Common myeloid progenitor, CD34-positive (primary cell): ENCODE results near the gene ORC5.
"Not testable (repeated sequence)": the region's sequence is repeated elsewhere in the genome, so short reads cannot be mapped to it uniquely, and the experiment has no call there.

ENCODE experiments used
- CTCF ChIA-PET: fragments of 350-600 bp; sonication (Branson Sonifier 250); formaldehyde crosslinking; loops from one replicate; lab custom pipeline; 2021; ENCODE audit warnings: antibody characterized with exemption; lab: Charles Lee
- POLR2A ChIA-PET: fragments of 350-600 bp; sonication (Branson Sonifier 250); formaldehyde crosslinking; loops from one replicate; lab custom pipeline; 2021; ENCODE audit warnings: antibody characterized with exemption; lab: Charles Lee
- DNase-seq, 3 donors: peaks; one replicate each; pipeline versions ENCODE4 v3.0.0 to v3.0.0-alpha.2; 2013
- H3K27ac ChIP-seq, 2 experiments: 1 replicate in 1 of 2; 2 replicates in 1 of 2; pipeline ENCODE4 v1.7.0; 2013; ENCODE audit warnings: inconsistent platforms in 2 of 2, low read length in 2 of 2, mild to moderate bottlenecking in 2 of 2, low read depth in 1 of 2, moderate library complexity in 1 of 2; ENCODE audit not compliant: severe bottlenecking in 2 of 2, insufficient read depth in 1 of 2, poor library complexity in 1 of 2
- H3K27me3 ChIP-seq, 5 experiments: replicated peaks in 2 of 5; 1 replicate in 3 of 5; 2 replicates in 2 of 5; pipeline versions ENCODE4 v1.6.1 to v1.7.0; 2013; ENCODE audit warnings: low read length in 4 of 5, mild to moderate bottlenecking in 2 of 5, moderate library complexity in 2 of 5, inconsistent platforms in 1 of 5; ENCODE audit not compliant: insufficient read depth in 5 of 5, control insufficient read depth in 4 of 5
- H3K36me3 ChIP-seq, 4 experiments: 1 replicate in 2 of 4; 2 replicates in 2 of 4; pipeline versions ENCODE4 v1.6.1 to v1.7.0; 2013; ENCODE audit warnings: low read length in 3 of 4, control low read depth in 1 of 4, mild to moderate bottlenecking in 1 of 4; ENCODE audit not compliant: control insufficient read depth in 4 of 4, insufficient read depth in 4 of 4
- H3K4me1 ChIP-seq, 4 experiments: 1 replicate in 3 of 4; 2 replicates in 1 of 4; pipeline versions ENCODE4 v1.6.1 to v1.7.1; 2013; ENCODE audit warnings: low read length in 3 of 4, mild to moderate bottlenecking in 3 of 4, control low read depth in 1 of 4, inconsistent platforms in 1 of 4, moderate library complexity in 1 of 4; ENCODE audit not compliant: control insufficient read depth in 4 of 4, insufficient read depth in 4 of 4; ENCODE audit errors: control extremely low read depth in 1 of 4
- H3K4me3 ChIP-seq, 7 experiments: 1 replicate in 4 of 7; 2 replicates in 3 of 7; pipeline versions ENCODE4 v1.5.1 to v1.7.0; 2013; ENCODE audit warnings: mild to moderate bottlenecking in 7 of 7, low read length in 6 of 7, moderate library complexity in 6 of 7, inconsistent platforms in 2 of 7, low read depth in 2 of 7, control low read depth in 1 of 7; ENCODE audit not compliant: insufficient read depth in 4 of 7, control insufficient read depth in 1 of 7; ENCODE audit errors: extremely low read depth in 1 of 7
- H3K9me3 ChIP-seq, 5 experiments: 1 replicate in 4 of 5; 2 replicates in 1 of 5; pipeline versions ENCODE4 v1.6.1 to v1.7.1; 2013; ENCODE audit warnings: low read length in 4 of 5, mild to moderate bottlenecking in 2 of 5, inconsistent platforms in 1 of 5, low read depth in 1 of 5, moderate library complexity in 1 of 5; ENCODE audit not compliant: control insufficient read depth in 4 of 5, insufficient read depth in 2 of 5; ENCODE audit errors: control extremely low read depth in 1 of 5
- WGBS: methylation state at CpG from one replicate; pipeline ENCODE4 v1.1.5; 2013; ENCODE audit not compliant: insufficient coverage; 5-methylcytosine and 5-hydroxymethylcytosine counted together

Gene ORC5

DNA sequence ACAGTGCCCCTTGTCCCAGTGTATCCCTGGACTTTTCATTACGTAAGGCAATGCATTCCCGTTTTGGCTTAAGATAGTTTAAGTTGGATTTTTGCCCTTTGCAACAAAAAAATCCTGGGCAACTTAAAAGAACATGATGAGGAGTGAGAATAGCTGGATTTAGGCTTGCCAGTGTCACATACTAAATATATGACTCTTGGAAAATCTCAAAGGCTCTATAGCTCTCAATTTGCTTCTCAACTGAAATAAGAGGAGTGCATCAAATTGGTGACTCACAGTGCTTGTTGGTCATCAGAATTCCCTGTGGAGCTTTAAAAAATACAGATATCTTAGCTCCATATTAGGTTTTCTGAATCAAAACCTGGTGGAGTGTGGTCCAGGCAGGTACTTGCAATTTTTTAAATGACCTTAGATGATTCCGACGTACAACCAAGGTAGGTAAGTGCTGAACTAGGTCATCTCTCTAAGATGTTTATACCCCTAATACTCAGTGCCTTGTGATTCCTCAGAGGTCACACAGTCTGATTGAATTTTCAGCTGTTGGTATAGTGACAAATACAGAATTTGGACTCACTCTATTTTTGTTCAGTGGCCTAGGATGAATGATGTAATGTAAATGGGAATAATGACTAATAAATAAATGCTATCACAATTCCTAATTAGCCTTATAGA lies 33.9 kb upstream of the ORC5 start:
- Histone ChIP-seq H3K27ac (no peak overlapping the region), H3K4me1 (no peaks in the 10 kb centered on the region), H3K27me3 (peaks cover 0 to 7% (median 3%) of the 10 kb centered on the region in 5 experiments), H3K9me3 (no peaks in the 10 kb centered on the region), H3K4me3 (no peak overlapping the region), H3K36me3 (no peaks in the 10 kb centered on the region)
- POLR2A ChIA-PET = no interaction called here
- CTCF ChIA-PET = interaction anchor here (2.3 kb wide), 1 partner anchor 10 kb away, joined by 5 read pairs; no protein-coding TSS in a partner anchor
- no peak for DNase-seq
- 90% methylated on average over 4 of the region's 4 CpGs for WGBS

- ChIA-PET CTCF (interaction anchor here (2.3 kb wide), 1 partner anchor 10 kb away, joined by 5 read pairs; no protein-coding TSS in a partner anchor), POLR2A (no interaction called here)
- Histone ChIP-seq H3K4me1 (no peaks in the 10 kb centered on the region), H3K27me3 (peaks cover 0 to 7% (median 3%) of the 10 kb centered on the region in 5 experiments), H3K27ac (no peak overlapping the region), H3K36me3 (no peaks in the 10 kb centered on the region), H3K4me3 (no peak overlapping the region), H3K9me3 (no peaks in the 10 kb centered on the region)
- no CpG with 5 or more reads among the region's 3 CpGs for WGBS
- no peak for DNase-seq
These were observed 33.3 kb upstream of the ORC5 start for GRCh38 chr7:104241135-104241534.

GRCh38 chr7:104240401-104240800 lies 32.6 kb upstream of the ORC5 start:
- POLR2A ChIA-PET = interaction anchor here (0.6 kb wide), 1 partner anchor 1910 kb away, joined by 6 read pairs; no protein-coding TSS in a partner anchor

DNA sequence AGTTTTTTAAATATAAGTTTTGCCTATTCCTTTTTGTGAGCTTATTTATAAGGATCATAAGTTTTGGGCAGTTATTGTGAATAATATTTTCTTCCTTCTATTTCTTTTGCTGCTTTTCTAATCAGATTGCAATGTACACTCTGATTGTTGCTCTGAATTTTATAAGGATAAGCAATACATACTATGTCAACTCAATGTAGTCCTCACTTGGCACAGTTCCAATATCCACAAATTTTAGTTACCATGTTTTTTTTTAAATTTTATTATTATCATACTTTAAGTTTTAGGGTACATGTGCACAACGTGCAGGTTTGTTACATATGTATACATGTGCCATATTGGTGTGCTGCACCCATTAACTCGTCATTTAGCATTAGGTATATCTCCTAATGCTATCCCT lies 27.2 kb upstream of the ORC5 start:
- peaks cover 0 to 15% (median 5%) of the 10 kb centered on the region in 5 experiments for H3K27me3 ChIP-seq
- CTCF ChIA-PET, H3K9me3 ChIP-seq, H3K36me3 ChIP-seq, POLR2A ChIA-PET, DNase-seq, H3K27ac ChIP-seq, H3K4me1 ChIP-seq, H3K4me3 ChIP-seq: not testable (repeated sequence)
- WGBS = no CpG with 5 or more reads among the region's 2 CpGs

More at GRCh38 chr7:104240401-104240800, 32.6 kb upstream of the ORC5 start:
- CTCF ChIA-PET = interaction anchor here (2.3 kb wide), 1 partner anchor 9 kb away, joined by 5 read pairs; no protein-coding TSS in a partner anchor
- 98% methylated on average over 5 of the region's 5 CpGs for WGBS
- H3K9me3 ChIP-seq = no peaks in the 10 kb centered on the region
- H3K36me3 ChIP-seq = no peaks in the 10 kb centered on the region
- no peaks in the 10 kb centered on the region for H3K4me1 ChIP-seq
- H3K4me3 ChIP-seq = no peak overlapping the region
- H3K27me3 ChIP-seq = peaks cover 0 to 7% (median 3%) of the 10 kb centered on the region in 5 experiments
- H3K27ac ChIP-seq = no peak overlapping the region
- DNase-seq = no peak

DNA sequence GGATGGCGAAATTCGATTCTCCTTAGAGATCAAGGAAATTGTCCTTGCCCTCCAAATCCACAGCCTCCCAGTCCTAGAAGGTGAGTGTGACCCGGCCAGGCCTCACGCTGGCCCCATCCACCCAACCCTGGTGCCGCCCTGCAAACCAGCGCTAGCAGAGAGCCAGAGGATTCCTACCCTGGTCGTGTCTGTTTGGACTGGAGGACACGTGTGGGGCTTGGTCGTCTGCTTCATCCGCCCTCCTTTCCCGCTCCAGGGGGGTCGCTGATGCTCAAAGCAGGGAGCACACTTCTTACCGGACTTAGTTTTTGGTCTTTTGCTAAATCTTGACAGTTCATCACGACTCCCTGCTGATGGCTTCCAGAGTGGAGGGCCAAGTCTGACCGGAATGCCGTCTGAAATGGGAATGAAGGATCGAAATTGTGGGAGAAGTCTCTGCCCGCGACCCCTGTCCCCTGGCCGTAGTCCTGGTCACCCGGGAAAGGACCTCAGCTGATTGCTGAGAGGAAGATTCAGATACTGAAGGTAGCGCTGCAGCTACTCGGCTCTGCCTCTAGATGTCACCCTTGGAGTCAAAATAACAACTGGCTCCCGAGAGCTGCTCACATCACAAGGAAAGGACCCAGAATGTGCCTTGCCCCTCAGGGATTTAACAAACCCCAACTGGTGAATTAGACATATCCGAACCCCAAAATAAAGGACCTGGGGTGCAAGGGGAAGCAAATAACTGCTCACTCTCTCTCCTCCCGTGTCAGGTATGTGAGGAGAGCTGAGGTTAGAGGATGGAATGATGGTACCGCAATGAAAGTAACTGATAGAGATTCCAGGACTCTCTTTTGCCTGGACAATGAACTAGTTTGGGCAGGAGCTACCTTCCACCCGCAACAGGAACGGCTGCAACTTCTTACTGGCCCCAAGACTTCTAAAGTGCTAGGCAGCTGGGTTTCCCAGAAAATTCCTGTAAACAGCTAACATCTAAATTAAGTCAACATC lies 23.5 kb upstream of the ORC5 start:
- 13% methylated on average over 19 of the region's 29 CpGs for WGBS
- no peaks in the 10 kb centered on the region for H3K4me1 ChIP-seq
- ChIA-PET POLR2A (no interaction called here), CTCF (interaction anchor here (0.7 to 2.5 kb wide), 8 partner anchors 8 to 687 kb away, joined by 3 to 10 read pairs (median 4); no protein-coding TSS in a partner anchor)
- no peak overlapping the region for H3K4me3 ChIP-seq
- peaks cover 0 to 15% (median 5%) of the 10 kb centered on the region in 5 experiments for H3K27me3 ChIP-seq
- no peaks in the 10 kb centered on the region for H3K36me3 ChIP-seq
- H3K9me3 ChIP-seq = no peaks in the 10 kb centered on the region
- no peak overlapping the region for H3K27ac ChIP-seq
- DNase-seq = peak; percentile 36 to 61 (median 53)

GRCh38 chr7:104230606-104231005 lies 22.8 kb upstream of the ORC5 start:
- no peaks in the 10 kb centered on the region for H3K36me3 ChIP-seq
- no peaks in the 10 kb centered on the region for H3K9me3 ChIP-seq
- no peak overlapping the region for H3K27ac ChIP-seq
- DNase-seq = no peak
- no peaks in the 10 kb centered on the region for H3K4me1 ChIP-seq
- WGBS = 47% methylated on average over 4 of the region's 4 CpGs
- no peak overlapping the region for H3K4me3 ChIP-seq
- peaks cover 0 to 15% (median 5%) of the 10 kb centered on the region in 5 experiments for H3K27me3 ChIP-seq
- CTCF ChIA-PET = interaction anchor here (1.3 to 2.5 kb wide), 4 partner anchors 10 to 687 kb away, joined by 4 to 9 read pairs (median 6); no protein-coding TSS in a partner anchor
- POLR2A ChIA-PET = no interaction called here
